HL-60 (cell line): ENCODE data around the gene DPYSL5.

Experiments
- DNase-seq, 2 experiments: peaks; one replicate each; pipeline ENCODE4 v3.0.0-alpha.2; 2010 to 2020; ENCODE audit warnings: low read depth in 1 of 2, low spot score in 1 of 2
- H3K27ac ChIP-seq: fragments of 250-450 bp; sonication (Bioruptor Pico); replicated peaks from 2 replicates; pipeline ENCODE4 v1.5.1; 2020; ENCODE audit warnings: mild to moderate bottlenecking, moderate library complexity
- H3K27me3 ChIP-seq: fragments of 250-450 bp; sonication (Bioruptor Pico); 2 replicates; pipeline ENCODE4 v1.5.1; 2021; ENCODE audit warnings: mild to moderate bottlenecking, moderate library complexity; ENCODE audit not compliant: insufficient read depth, poor library complexity, severe bottlenecking
- H3K4me3 ChIP-seq: replicated peaks from 2 replicates; pipeline ENCODE4 v1.5.1; 2011; ENCODE audit warnings: mild to moderate bottlenecking, control low read depth, low read length; ENCODE audit not compliant: insufficient read depth
- CTCF ChIP-seq: IDR thresholded peaks from one replicate; pipeline ENCODE4 v1.5.1; 2011; ENCODE audit warnings: low read length, control low read depth, inconsistent platforms; ENCODE audit not compliant: insufficient read depth
- GABPA ChIP-seq: IDR thresholded peaks from 2 replicates; pipeline ENCODE4 v1.6.1; 2012; ENCODE audit warnings: low read depth
- POLR2AphosphoS5 ChIP-seq: IDR thresholded peaks from 2 replicates; pipeline ENCODE4 v1.6.1; 2012; ENCODE audit warnings: low read depth
- REST ChIP-seq: IDR thresholded peaks from 2 replicates; pipeline ENCODE4 v1.6.1; 2012; ENCODE audit warnings: low read depth; ENCODE audit not compliant: insufficient replicate concordance
- SPI1 ChIP-seq: IDR thresholded peaks from 2 replicates; pipeline ENCODE4 v1.6.1; 2012; ENCODE audit warnings: low read depth, mild to moderate bottlenecking, borderline replicate concordance

Gene DPYSL5

DNA sequence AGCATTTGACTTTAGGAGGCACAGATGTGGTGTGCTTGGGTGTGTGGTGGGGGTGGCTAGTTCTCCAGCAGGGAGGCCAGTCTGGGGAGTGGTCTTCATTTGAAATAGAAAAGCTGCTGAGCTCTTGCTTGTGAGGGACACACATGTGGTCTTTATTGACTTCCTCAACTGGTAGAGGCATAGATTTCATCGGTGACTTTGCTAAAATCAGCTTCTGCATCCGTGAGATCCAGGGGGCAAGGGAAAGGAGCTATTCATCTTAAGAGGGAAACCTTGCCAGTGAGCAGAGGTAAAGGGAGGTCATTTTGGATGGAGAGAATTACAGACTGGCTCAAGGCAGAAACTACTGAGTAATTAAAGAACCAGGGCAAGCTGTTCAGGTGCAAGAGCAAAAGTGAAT, 127.2 kb downstream of the DPYSL5 start:
- Histone ChIP-seq H3K27me3 (peaks cover 6% of the 10 kb centered on the region), H3K4me3 (no peak overlapping the region), H3K27ac (no peak overlapping the region)
- DNase-seq = no peak
- TF ChIP-seq POLR2AphosphoS5 (no peak), GABPA (no peak), REST (no peak), SPI1 (no peak), CTCF (no peak)

GRCh38 chr2:26975656-26976055, 127.7 kb downstream of the DPYSL5 start:
- no peak overlapping the region for H3K4me3 ChIP-seq
- TF ChIP-seq GABPA = no peak
- TF ChIP-seq CTCF = no peak
- H3K27me3 ChIP-seq = peaks cover 6% of the 10 kb centered on the region
- no peak overlapping the region for H3K27ac ChIP-seq
- DNase-seq = no peak

- no peak for DNase-seq
- TF ChIP-seq CTCF (no peak), GABPA (no peak), SPI1 (no peak), POLR2AphosphoS5 (no peak), REST (no peak)
- H3K4me3 ChIP-seq = no peak overlapping the region
Observed at GRCh38 chr2:26976237-26976636, 128.3 kb downstream of the DPYSL5 start.

DNA sequence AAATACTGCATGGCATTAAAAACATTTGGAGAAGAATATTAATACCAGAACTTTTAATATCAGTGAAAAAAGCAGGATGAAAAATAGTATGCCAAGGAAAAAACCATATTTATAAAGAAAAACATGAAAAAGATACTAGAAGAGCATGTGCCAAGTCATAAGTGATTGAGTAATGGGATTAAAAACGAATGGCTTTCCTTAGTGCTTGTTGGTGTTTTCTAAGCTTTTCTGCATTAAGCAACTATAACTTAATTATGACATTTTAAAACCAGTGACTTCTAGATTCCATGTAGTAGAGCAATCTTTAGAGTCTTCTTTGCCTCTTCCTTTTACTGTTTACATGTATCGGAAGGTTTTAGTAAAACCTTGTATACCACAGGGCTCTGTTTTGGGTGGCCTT, 129.1 kb downstream of the DPYSL5 start:
- DNase-seq = no peak
- no peak overlapping the region for H3K27ac ChIP-seq
- H3K4me3 ChIP-seq = no peak overlapping the region
- TF ChIP-seq REST (no peak), SPI1 (no peak), GABPA (no peak), CTCF (no peak), POLR2AphosphoS5 (no peak)
- H3K27me3 ChIP-seq = peaks cover 3% of the 10 kb centered on the region

More at GRCh38 chr2:26976237-26976636, 128.3 kb downstream of the DPYSL5 start:
- H3K27me3 ChIP-seq = peaks cover 4% of the 10 kb centered on the region
- no peak overlapping the region for H3K27ac ChIP-seq
